LoVo (cell line): Measurements from ENCODE around the gene CLOCK.

ENCODE experiments used
- DNase-seq: peaks from one replicate; pipeline ENCODE4 v3.0.0-alpha.2; 2016; ENCODE audit warnings: low spot score

Gene CLOCK

DNA sequence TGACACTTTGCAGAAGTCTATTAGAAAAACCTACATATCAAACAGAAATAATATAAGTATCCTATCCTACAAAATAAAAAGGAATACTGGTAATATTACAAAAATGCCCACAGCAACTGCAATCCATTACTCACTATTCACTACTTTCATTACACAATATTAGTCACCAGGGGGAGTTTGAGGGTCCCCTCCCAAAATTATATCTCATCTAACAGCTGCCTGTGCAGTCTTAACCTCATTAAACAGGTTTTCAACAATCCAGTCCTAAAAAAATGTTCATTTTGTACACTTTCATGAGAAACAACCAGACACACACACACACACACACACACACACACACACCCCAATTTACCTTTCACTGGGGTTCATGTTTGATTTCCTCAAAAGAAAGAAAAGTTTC lies 2.9 kb downstream of the CLOCK start:
- no peak for DNase-seq

DNA sequence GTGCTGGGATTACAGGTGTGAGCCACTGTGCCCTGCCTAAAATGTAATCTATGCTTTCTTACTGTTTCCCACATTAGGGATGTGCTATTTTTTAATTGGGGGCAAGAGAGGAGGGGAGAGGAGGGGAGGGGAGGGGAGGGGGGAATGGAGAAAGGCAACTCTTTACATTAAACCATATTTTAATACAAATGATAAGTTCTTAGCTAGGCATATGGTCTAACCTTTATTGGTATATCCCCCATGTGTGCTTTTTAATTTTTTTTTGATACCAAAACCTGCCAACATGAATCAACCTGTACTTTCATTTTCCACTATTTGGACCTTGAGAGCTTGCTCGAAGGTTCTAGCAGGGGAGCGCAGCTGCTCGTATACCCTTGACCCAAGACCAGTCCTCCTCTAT lies 6.4 kb downstream of the CLOCK start:
- DNase-seq = no peak

GRCh38 chr4:55539658-55540057 lies 7.1 kb downstream of the CLOCK start:
- no peak for DNase-seq

- DNase-seq = no peak
Measured at GRCh38 chr4:55538531-55538930, 8.2 kb downstream of the CLOCK start.

DNA sequence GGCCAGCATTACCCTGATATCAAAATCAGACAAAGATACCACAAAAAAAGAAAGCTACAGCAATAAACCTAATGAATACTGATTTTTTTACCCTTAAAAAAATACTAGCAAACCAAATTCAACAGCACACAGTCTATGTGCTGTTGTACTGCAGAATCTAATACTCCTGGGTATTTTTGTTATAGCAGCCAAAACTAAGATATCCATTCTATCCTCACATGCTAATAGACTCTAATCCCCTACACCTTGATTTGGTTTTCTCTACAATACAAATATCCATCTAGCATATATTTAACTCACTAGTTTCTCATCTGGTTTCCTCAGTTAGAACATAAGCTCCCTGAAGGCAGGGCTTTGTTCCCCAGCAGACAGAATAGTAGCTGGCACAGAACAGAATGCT lies 12.4 kb downstream of the CLOCK start:
- no peak for DNase-seq

- no peak for DNase-seq
Measured at GRCh38 chr4:55530691-55531090, 16.0 kb downstream of the CLOCK start.

- no peak for DNase-seq
Measured at GRCh38 chr4:55530167-55530566, 16.5 kb downstream of the CLOCK start.

- DNase-seq = no peak
Measured at GRCh38 chr4:55528491-55528890, 18.2 kb downstream of the CLOCK start.

GRCh38 chr4:55524844-55525571 lies 21.7 kb downstream of the CLOCK start:
- no peak for DNase-seq

GRCh38 chr4:55518442-55518841 lies 28.3 kb downstream of the CLOCK start:
- no peak for DNase-seq

- DNase-seq = no peak
Measured at GRCh38 chr4:55517526-55518229, 29.0 kb downstream of the CLOCK start.

DNA sequence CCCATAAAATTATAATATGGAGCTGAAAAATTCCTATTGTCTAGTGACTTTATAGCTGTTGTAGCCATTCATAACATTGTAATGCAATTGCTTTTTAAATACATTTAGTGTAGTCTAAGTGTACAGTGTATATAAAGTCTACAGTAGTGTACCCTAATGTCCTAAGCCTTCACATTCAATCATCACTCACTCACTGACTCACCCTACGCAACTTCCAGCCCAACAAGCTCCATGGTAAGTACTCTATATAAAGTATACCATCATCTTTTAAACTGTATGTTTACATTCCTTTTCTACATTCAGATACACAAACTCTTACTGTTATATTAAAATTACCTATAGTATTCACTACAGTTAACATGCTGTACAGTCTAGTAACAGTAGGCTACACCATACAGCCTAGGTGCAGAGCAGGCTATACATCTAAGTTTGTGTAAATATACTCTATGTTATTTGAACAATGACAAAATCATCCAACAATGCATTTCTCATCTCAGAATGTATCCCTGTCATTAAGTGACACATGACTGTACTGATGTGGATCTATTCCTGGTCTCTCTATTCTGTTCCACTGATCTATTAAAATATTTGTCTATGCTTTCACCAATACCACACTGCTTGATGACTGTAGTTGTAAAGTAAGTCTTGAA lies 33.7 kb downstream of the CLOCK start:
- no peak for DNase-seq

DNA sequence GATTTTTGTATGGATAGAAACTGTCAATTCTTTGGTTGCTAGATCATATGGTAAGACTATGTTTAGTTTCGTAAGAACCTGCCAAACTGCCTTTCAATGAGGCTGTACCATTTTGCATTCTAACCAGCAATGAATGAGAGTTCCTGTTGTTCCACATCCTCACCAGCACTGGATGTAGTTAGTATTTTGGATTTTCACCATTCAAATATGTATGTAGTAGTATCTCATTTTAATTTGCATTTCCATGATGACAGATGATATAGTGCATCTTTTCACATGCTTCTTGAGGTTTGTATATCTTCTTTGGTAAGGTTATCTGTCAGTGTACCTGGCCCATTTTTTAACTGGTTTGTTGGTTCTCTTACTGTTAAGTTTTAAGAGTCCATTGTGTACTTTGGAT lies 34.6 kb downstream of the CLOCK start:
- DNase-seq = no peak

GRCh38 chr4:55510685-55511084 lies 36.0 kb downstream of the CLOCK start:
- no peak for DNase-seq

- DNase-seq = no peak
Measured at GRCh38 chr4:55509266-55509665, 37.4 kb downstream of the CLOCK start.

GRCh38 chr4:55507612-55508011 lies 39.1 kb downstream of the CLOCK start:
- no peak for DNase-seq

GRCh38 chr4:55503169-55503568 lies 43.5 kb downstream of the CLOCK start:
- DNase-seq = no peak

DNA sequence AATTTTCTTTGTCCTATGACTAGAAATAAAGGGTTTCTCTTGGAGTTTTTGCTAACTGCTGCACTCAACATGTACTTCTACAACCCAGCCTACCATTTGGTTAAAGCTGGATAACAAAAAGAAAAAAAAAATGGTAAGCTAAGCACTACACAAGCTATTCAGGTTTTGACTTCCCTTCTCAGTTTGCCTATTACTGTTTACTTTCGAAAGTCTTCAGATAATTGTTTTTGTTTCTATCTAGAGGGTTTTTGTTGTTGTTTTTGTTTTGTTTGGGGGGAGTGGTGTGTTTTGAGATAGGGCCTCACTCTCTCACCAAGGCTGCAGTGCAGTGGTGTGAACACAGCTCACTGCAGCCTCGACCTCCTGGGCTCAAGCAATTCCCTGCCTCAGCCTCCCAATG lies 46.6 kb downstream of the CLOCK start:
- no peak for DNase-seq

DNA sequence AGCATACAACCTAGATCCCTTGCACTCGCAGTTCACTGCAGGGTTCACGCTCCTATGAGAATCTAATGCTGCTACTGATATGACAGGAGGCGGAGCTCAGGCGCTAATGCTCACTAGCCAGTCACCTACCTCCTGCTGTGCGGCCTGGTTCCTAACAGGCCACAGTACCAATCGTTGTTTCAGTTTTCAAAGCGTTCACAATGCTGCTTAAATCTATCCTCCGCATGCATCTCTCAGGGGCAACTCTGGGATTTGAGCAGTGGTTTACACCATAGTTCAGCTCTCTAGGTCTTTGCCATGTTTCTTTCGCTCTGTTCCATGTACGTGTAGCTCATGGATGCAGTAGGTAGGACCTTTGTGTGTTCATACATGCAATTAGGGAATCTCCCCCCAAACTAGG lies 47.2 kb downstream of the CLOCK start:
- DNase-seq = no peak

DNA sequence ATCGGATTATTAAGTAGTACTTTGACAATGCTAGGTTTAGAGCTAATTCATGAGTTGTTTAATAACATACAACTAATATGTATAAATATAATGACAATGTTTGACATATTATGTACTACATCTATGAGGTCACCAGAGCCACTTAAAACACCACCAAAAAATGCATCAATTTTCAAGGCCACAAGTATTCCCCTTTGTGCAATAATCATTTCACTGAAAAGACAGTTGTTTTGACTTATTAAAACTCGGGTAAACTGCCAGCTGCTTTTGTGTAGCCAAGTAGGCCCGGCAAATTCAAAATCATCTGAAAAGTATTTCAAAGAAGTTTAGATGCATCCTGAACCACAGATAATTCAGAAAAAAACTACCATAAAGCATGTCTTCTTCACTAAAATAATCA lies 48.7 kb downstream of the CLOCK start:
- DNase-seq = no peak

DNA sequence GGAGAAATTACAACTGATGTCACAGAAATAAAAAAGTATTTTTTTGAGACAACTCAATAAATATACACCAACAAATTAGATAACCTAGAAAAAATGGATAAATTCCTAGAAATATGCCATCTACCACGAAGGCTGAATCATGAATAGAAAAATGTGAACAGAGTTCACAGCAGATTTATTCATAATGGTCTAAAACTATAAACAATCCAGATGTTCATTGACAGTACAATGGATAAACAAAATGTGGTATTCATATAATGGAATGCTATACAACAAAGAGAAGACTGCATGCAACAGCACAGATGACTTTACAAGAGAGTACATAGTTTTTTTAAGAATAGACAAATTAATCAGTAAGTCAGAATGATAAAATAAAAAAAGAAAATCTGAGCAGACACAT lies 55.2 kb downstream of the CLOCK start:
- DNase-seq = no peak

- no peak for DNase-seq
Measured at GRCh38 chr4:55488716-55489115, 58.0 kb downstream of the CLOCK start.

DNA sequence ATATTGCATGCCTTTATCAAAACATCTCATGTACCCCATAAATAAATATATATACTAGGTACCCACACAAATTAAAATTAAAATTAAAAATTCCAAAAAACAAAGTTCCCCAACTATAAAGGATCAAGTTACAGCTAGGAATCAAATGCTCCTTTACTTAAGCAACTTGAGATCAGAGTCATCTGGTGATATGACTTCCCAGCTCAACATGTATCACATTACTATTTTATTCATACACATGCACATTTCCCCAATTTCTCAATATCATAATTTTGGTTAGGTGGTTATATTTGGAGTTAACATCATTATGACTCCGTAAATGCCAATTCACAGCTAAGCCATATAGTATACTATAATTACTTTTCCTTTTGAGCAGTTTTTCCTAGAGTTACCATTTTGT lies 60.9 kb downstream of the CLOCK start:
- no peak for DNase-seq
